HG02970 (cell line): ENCODE results near the gene MED9.
"Not testable (repeated sequence)": the region's sequence is repeated elsewhere in the genome, so short reads cannot be mapped to it uniquely, and the experiment has no call there.

Source experiments
- ATAC-seq: cut with Tn5 transposase; IDR thresholded peaks from one replicate; pipeline ENCODE4 v1.9.1; 2021; ENCODE audit warnings: mild to moderate bottlenecking, moderate library complexity, moderate number of reproducible peaks; ENCODE audit not compliant: unreplicated experiment, low FRiP score

Gene MED9

GRCh38 chr17:17454276-17454675, 22.5 kb upstream of the MED9 start:
- ATAC-seq: no peak

- ATAC-seq: not testable (repeated sequence)
These were observed 22.1 kb upstream of the MED9 start for GRCh38 chr17:17454700-17455099.

GRCh38 chr17:17455173-17455572, 21.6 kb upstream of the MED9 start:
- ATAC-seq: no peak

GRCh38 chr17:17456251-17456650, 20.5 kb upstream of the MED9 start:
- no peak for ATAC-seq

- ATAC-seq: no peak
These were observed 19.1 kb upstream of the MED9 start for GRCh38 chr17:17457680-17458079.

GRCh38 chr17:17460038-17460437, 16.8 kb upstream of the MED9 start:
- ATAC-seq: no peak

- no peak for ATAC-seq
These were observed 14.6 kb upstream of the MED9 start for GRCh38 chr17:17462048-17462824.

- ATAC-seq: no peak
These were observed 13.0 kb upstream of the MED9 start for GRCh38 chr17:17463821-17464220.

GRCh38 chr17:17465878-17466277, 10.9 kb upstream of the MED9 start:
- not testable (repeated sequence) for ATAC-seq

GRCh38 chr17:17466511-17466910, 10.3 kb upstream of the MED9 start:
- no peak for ATAC-seq

GRCh38 chr17:17467016-17467415, 9.8 kb upstream of the MED9 start:
- no peak for ATAC-seq

- ATAC-seq: no peak
These were observed 9.1 kb upstream of the MED9 start for GRCh38 chr17:17467720-17468119.

- no peak for ATAC-seq
These were observed 8.4 kb upstream of the MED9 start for GRCh38 chr17:17468217-17469010.

GRCh38 chr17:17469358-17469757, 7.4 kb upstream of the MED9 start:
- no peak for ATAC-seq

GRCh38 chr17:17469996-17470395, 6.8 kb upstream of the MED9 start:
- no peak for ATAC-seq

GRCh38 chr17:17472333-17472920, 4.4 kb upstream of the MED9 start:
- no peak for ATAC-seq

- no peak for ATAC-seq
These were observed 2.5 kb upstream of the MED9 start for GRCh38 chr17:17474341-17474740.

- no peak for ATAC-seq
These were observed 2.4 kb downstream of the MED9 start for GRCh38 chr17:17479209-17479608.

GRCh38 chr17:17480593-17481148, 3.9 kb downstream of the MED9 start:
- no peak for ATAC-seq

GRCh38 chr17:17481860-17482259, 5.1 kb downstream of the MED9 start:
- no peak for ATAC-seq

GRCh38 chr17:17484451-17484899, 7.7 kb downstream of the MED9 start:
- no peak for ATAC-seq
